C4-2B (cell line): ENCODE results near the gene LRRC8B.

Experiments used
- CTCF ChIP-seq: fragments of 450-650 bp; conservative IDR thresholded peaks from 2 replicates; pipeline ENCODE4 v1.5.1; 2017; ENCODE audit warnings: mild to moderate bottlenecking
- ZFX ChIP-seq: fragments of 450-650 bp; IDR thresholded peaks from 2 replicates; pipeline ENCODE4 v1.6.1; 2017

GRCh38 chr1:89630048-89630447, 105.4 kb downstream of the LRRC8B start:
- TF ChIP-seq CTCF (no peak), ZFX (no peak)
